Esophagus (tissue), 2 donors: ENCODE data around the gene SF3A2. TPM values are rescaled to one million over a fixed set of nuclear protein-coding genes. Genes with fewer than 3 reads are reported as not detected.

Experiments used
- H3K27ac ChIP-seq, 2 donors: one replicate each; pipeline ENCODE4 v1.5.1; 2013; ENCODE audit warnings: low read depth in 2 of 2, mild to moderate bottlenecking in 2 of 2, inconsistent platforms in 1 of 2, low read length in 1 of 2, moderate library complexity in 1 of 2
- H3K27me3 ChIP-seq, 2 donors: one replicate each; pipeline ENCODE4 v1.6.1; 2013; ENCODE audit warnings: low read length in 2 of 2, control low read depth in 1 of 2, mild to moderate bottlenecking in 1 of 2; ENCODE audit not compliant: insufficient read depth in 2 of 2, control insufficient read depth in 1 of 2
- H3K36me3 ChIP-seq, 2 donors: one replicate each; pipeline ENCODE4 v1.6.1; 2013; ENCODE audit warnings: low read length in 1 of 2; ENCODE audit not compliant: control insufficient read depth in 2 of 2, insufficient read depth in 2 of 2
- H3K4me1 ChIP-seq, 2 donors: one replicate each; pipeline ENCODE4 v1.6.1; 2013; ENCODE audit warnings: low read length in 1 of 2; ENCODE audit not compliant: control insufficient read depth in 2 of 2, insufficient read depth in 2 of 2
- H3K4me3 ChIP-seq, 2 donors: one replicate each; pipeline ENCODE4 v1.5.1; 2013; ENCODE audit warnings: low read length in 2 of 2, mild to moderate bottlenecking in 2 of 2, low read depth in 1 of 2, moderate library complexity in 1 of 2
- H3K9me3 ChIP-seq, 2 donors: one replicate each; pipeline ENCODE4 v1.6.1; 2013; ENCODE audit warnings: mild to moderate bottlenecking in 2 of 2, low read depth in 1 of 2, low read length in 1 of 2, moderate library complexity in 1 of 2; ENCODE audit not compliant: control insufficient read depth in 2 of 2, insufficient read depth in 1 of 2
- WGBS, 2 donors: extraction: QIAGEN DNeasy Blood & Tissue Kit; methylation state at CpG; one replicate each; pipeline ENCODE4 v1.1.7; 2013; 5-methylcytosine and 5-hydroxymethylcytosine counted together
- polyA plus RNA-seq, 2 donors: library from polyadenylated mRNA; stranded (reverse); fragments of 200-250 nt; gene quantifications; one replicate each; pipeline ENCODE4 v1.2.3, GENCODE V29; 2013
- donor health status: healthy with polysubstance abuse.
- donor health status: Bipolar disorder and iron deficiency.

Gene SF3A2
- polyA plus RNA-seq, 2 donors: 38.2 to 55.3 TPM

DNA sequence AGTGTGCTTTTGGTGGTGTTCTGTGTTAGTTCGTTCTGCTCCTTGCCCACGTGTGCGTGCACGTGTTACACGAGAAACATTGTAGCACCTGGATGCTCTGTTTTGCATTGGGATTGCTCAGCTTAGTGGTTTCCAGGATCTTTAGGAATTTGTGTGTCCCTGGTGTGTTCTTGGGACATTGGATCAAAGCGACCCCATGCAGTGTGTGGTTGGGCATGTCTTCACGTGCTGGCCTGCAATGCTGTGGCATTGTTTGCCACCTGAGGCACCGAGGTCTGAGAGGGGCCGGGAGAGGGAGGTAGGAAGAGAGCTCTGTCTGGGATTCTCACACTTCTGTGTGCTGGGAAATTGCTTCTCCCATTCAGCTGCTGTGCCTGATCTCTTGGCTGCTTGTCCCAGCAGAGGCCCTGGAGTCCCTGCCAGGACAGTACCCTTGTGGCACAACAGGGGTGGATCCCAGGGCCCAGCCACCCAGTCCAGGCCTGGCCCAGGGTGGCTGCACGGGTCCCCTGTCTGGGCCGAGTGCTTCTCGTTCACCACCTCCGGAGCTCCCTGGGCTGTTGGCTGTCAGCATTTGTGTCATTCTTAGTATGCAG is 11.8 kb upstream of the SF3A2 start:
- H3K27ac ChIP-seq: no peak overlapping the region
- peaks cover 5 to 79% of the 10 kb centered on the region in 2 donors for H3K36me3 ChIP-seq

DNA sequence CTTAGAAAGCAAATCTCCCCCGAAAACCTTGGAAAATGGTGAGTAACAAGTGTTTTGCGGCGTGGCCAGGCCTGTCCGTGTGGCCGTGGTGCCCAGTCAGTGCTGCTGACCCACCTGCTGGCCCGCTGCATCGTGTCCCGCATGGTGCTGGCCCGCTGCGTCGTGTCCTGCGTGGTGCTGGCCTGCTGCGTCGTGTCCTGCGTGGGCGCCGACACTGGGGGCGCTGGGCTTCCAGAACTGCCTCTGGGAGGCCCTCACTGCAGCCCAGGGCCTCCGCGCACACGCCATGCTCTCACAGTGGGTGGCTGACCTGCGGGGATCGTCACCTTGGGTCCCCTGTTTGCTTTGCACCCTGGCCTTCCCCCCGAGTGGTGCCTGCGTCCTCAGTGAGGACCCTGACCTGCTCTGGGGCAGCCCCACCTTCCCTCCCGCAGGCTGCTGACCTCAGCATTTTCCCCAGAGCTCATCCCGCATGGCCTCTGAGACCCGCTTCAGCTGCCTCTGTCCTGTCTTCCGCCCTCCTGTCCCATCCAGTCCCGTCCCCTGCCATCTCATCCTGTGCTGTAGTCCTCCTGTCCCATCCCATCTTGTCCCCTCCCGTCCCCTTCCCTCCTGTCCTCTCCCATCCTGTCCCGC is 11.1 kb upstream of the SF3A2 start:
- Histone ChIP-seq H3K4me3 (no peak overlapping the region), H3K36me3 (peaks cover 5 to 78% of the 10 kb centered on the region in 2 donors), H3K4me1 (peaks cover 0 to 2% of the 10 kb centered on the region in 2 donors), H3K27ac (no peak overlapping the region), H3K9me3 (no peaks in the 10 kb centered on the region), H3K27me3 (no peaks in the 10 kb centered on the region)
- 95 to 96% methylated on average over 32 of the region's 32 CpGs for WGBS, 2 donors

More for the DNA sequence above, 11.8 kb upstream of the SF3A2 start:
- Histone ChIP-seq H3K4me3 (no peak overlapping the region), H3K27me3 (no peaks in the 10 kb centered on the region), H3K4me1 (peaks cover 0 to 2% of the 10 kb centered on the region in 2 donors), H3K9me3 (no peaks in the 10 kb centered on the region)
- WGBS, 2 donors: 72% methylated on average over 13 of the region's 13 CpGs

DNA sequence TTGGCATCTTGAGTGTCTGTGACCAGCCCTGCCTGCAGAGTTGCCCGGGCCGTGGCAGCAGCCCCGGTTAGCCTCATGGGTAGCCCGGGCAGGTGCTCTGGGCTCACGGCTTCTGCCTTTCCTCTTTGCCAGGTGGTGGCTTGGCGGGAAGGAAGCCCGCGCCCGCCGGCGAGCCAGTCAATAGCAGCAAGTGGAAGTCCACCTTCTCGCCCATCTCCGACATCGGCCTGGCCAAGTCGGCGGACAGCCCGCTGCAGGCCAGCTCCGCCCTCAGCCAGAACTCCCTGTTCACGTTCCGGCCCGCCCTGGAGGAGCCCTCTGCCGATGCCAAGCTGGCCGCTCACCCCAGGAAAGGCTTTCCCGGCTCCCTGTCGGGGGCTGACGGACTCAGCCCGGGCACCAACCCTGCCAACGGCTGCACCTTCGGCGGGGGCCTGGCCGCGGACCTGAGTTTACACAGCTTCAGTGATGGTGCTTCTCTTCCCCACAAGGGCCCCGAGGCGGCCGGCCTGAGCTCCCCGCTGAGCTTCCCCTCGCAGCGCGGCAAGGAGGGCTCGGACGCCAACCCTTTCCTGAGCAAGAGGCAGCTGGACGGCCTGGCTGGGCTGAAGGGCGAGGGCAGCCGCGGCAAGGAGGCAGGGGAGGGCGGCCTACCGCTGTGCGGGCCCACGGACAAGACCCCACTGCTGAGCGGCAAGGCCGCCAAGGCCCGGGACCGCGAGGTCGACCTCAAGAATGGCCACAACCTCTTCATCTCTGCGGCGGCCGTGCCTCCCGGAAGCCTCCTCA is 10.4 kb upstream of the SF3A2 start:
- peaks cover 5 to 80% of the 10 kb centered on the region in 2 donors for H3K36me3 ChIP-seq
- WGBS, 2 donors: 91 to 92% methylated on average over 42 to 59 of the region's 59 CpGs

GRCh38 chr19:2226840-2227360 is 9.7 kb upstream of the SF3A2 start:
- Histone ChIP-seq H3K36me3 (peaks cover 5 to 80% of the 10 kb centered on the region in 2 donors), H3K9me3 (no peaks in the 10 kb centered on the region), H3K4me3 (no peak overlapping the region), H3K27me3 (no peaks in the 10 kb centered on the region), H3K4me1 (peaks cover 0 to 2% of the 10 kb centered on the region in 2 donors), H3K27ac (peak overlapping the region in 1 of 2 donors; percentile 8)
- 92 to 96% methylated on average over 52 to 53 of the region's 53 CpGs for WGBS, 2 donors

More for the DNA sequence above, 10.4 kb upstream of the SF3A2 start:
- no peaks in the 10 kb centered on the region for H3K27me3 ChIP-seq
- peaks cover 0 to 2% of the 10 kb centered on the region in 2 donors for H3K4me1 ChIP-seq
- H3K27ac ChIP-seq: no peak overlapping the region
- H3K9me3 ChIP-seq: no peaks in the 10 kb centered on the region
- H3K4me3 ChIP-seq: no peak overlapping the region

DNA sequence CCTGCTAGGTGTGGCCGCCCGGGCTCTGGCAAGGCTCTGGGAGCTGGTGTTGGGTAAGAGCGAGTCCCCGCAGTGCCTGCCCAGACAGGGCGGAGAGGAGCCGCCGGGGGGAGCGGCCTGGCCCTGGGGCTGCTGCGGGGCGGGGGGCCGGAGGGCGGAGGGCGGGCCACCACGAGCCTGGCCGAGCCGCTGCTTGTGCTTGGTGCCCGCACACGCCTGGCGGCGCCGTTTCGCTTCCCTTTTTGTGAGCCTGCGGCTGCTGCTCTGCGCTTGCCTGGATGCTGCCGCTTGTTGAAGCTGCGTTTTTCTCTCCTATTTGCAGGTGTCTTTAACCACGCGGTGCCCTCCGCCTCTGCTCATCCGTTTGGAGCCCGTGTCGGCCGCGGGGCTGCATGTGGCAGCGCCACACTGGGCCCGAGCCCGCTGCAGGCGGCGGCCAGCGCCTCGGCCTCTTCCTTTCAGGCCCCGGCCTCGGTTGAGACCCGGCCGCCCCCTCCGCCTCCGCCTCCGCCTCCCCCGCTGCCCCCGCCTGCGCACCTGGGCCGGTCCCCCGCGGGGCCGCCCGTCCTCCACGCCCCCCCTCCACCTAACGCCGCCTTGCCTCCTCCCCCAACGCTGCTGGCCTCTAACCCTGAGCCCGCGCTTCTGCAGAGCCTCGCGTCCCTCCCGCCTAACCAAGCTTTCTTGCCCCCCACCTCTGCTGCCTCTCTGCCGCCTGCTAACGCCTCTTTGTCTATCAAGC is 9.0 kb upstream of the SF3A2 start:
- H3K4me3 ChIP-seq: no peak overlapping the region
- H3K36me3 ChIP-seq: peaks cover 5 to 80% of the 10 kb centered on the region in 2 donors
- H3K4me1 ChIP-seq: peaks cover 0 to 2% of the 10 kb centered on the region in 2 donors
- no peaks in the 10 kb centered on the region for H3K9me3 ChIP-seq
- H3K27ac ChIP-seq: peak overlapping the region in 1 of 2 donors; percentile 8
- no peaks in the 10 kb centered on the region for H3K27me3 ChIP-seq
- 67 to 89% methylated on average over 49 to 67 of the region's 67 CpGs for WGBS, 2 donors

DNA sequence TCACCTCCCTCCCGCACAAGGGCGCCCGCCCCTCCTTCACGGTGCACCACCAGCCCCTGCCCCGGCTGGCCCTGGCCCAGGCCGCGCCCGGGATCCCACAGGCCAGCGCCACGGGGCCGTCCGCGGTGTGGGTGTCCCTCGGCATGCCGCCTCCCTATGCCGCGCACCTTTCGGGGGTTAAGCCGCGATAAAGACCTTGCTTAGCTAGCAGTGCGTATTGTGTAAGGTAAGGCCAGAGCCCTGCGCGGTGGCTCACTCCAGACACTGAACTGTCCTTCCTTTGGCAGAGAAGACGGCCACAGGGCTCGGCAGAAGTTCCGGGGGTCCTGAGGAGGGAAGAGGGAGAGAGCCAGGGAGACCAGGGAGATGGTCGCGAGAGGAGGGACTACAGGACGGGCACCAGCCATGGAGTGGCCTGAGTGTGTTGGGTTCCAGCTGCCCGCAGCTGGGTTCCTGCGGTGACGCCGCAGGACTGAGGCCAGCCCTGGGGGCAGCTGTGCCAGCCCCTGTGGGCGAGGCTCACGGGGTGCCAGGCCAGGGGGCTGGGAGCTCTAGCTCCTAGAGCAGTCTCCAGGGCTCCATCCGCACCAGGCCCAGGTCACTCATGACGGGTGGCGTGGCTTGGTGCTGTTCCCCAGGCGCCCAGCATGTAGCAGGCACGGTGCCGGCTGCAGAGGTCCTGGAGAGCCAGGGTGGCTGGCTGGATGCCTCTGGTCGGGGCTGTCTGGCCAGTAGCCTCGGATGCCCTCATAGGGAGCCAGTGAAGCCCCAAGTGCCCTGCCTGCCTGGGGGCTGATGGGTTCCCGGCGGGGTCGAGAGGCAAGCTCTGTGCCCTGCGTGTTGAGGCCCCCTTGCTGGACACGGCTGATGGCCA is 8.2 kb upstream of the SF3A2 start:
- WGBS, 2 donors: 83 to 89% methylated on average over 48 of the region's 48 CpGs
- H3K4me1 ChIP-seq: peaks cover 2 to 4% of the 10 kb centered on the region in 2 donors
- H3K4me3 ChIP-seq: no peak overlapping the region
- H3K36me3 ChIP-seq: peaks cover 5 to 83% of the 10 kb centered on the region in 2 donors
- H3K27me3 ChIP-seq: no peaks in the 10 kb centered on the region
- H3K9me3 ChIP-seq: no peaks in the 10 kb centered on the region
- H3K27ac ChIP-seq: no peak overlapping the region

GRCh38 chr19:2229103-2230032 is 7.3 kb upstream of the SF3A2 start:
- WGBS, 2 donors: 89 to 90% methylated on average over 45 of the region's 45 CpGs
- Histone ChIP-seq H3K27me3 (no peaks in the 10 kb centered on the region), H3K36me3 (peaks cover 5 to 85% of the 10 kb centered on the region in 2 donors), H3K27ac (no peak overlapping the region), H3K4me3 (no peak overlapping the region), H3K4me1 (peaks cover 2 to 9% of the 10 kb centered on the region in 2 donors), H3K9me3 (no peaks in the 10 kb centered on the region)

DNA sequence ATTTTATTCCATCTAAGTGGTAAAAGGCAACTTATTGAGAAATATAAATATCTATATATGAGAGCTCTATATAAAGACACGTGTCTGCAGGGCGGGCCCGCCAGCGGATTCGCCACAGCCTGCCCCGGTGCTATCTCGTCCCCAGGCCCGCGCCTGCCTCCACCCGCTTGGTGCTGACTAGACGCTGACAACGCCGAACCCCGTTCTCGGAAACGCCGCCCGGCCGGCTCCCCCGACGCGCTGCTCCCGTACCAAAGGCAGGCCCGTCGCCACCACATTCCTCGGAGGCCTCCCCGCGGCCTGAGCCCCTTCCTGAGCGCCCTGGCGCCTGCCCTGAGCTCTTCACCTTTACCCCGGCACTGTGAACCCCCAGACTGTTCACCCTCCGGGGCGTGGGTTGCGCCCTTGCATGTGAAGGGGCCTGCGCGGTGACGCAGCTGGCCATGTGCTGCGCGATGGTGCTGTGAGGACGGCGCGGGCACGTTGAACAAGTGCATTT is 6.5 kb upstream of the SF3A2 start:
- 84 to 89% methylated on average over 43 of the region's 43 CpGs for WGBS, 2 donors

More for the DNA sequence above, 6.5 kb upstream of the SF3A2 start:
- H3K9me3 ChIP-seq: no peaks in the 10 kb centered on the region
- no peak overlapping the region for H3K4me3 ChIP-seq
- H3K27ac ChIP-seq: no peak overlapping the region
- H3K36me3 ChIP-seq: peaks cover 5 to 78% of the 10 kb centered on the region in 2 donors
- no peaks in the 10 kb centered on the region for H3K27me3 ChIP-seq
- peaks cover 2 to 9% of the 10 kb centered on the region in 2 donors for H3K4me1 ChIP-seq
